ENCODE data around the gene PPP6R1.

The PPP6R1 gene

DNA sequence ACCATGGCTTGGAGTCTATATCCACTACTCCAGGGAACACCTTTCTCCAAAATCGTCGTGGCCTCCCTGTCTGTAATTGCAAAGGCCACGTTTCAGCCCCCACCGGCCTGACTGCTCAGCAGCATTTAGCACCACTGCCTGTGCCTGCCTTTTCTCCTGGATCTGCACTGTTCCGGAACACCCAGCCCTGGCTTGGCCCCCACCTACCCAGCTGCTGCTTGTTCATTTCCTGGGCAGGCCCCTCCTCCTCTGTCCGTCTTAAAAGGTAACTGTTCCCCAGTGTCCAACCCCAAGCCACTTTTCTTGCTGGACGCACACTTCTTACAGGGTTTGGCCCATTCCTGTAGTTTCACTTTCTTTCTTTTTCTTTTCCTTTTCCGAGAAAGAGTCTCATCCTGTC is 70.2 kb downstream of the PPP6R1 start:
- no peak for DNase-seq (ENCODE audit: low read depth in 1 of 2, low spot score in 1 of 2)

DNA sequence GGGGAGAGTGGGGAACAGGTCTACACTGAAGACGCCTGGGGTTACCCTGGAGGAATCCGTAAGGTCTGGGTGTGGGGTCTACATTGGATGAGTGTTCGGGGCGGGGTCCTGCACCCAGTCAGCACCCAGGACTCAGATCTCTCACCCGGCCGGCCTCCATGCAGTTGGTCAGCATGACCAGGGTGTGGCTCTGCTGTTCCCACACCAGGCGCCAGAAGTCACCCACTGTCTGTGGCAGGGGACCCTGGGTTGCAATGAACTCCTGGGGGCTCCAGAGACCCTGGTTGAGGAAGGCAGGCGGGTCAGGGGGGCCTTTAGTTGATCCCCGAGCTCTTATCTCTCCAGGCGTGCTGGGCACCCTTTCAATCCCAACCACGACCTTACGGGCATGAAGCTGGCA is 72.7 kb downstream of the PPP6R1 start:
- DNase-seq (ENCODE audit: low read depth in 1 of 2, low spot score in 1 of 2) = no peak

- no peak for DNase-seq (ENCODE audit: low read depth in 1 of 2, low spot score in 1 of 2)
These were observed 77.1 kb downstream of the PPP6R1 start for GRCh38 chr19:55181740-55182139.

Data from stimulated activated CD4-positive, alpha-beta T cell treated with anti-CD3 and anti-CD28 coated beads, Interleukin-15, amount 100 ng/mL, for 1 hour (primary cell).